ENCODE measurements around the gene RPL6.

RPL6 gene

GRCh38 chr12:112382866-112383265 lies 26.5 kb downstream of the RPL6 start:
- DNase-seq (ENCODE audit: low read depth): no peak
- no peak overlapping the region; the same call in 1 of the 2 replicates for H3K4me3 ChIP-seq (ENCODE audit: low read length)
- TF ChIP-seq CTCF (conservative IDR thresholded peaks at IDR 0.05; ENCODE audit: low read length): no peak

- DNase-seq (ENCODE audit: low read depth): peak; percentile 77
- no peak for TF ChIP-seq CTCF (conservative IDR thresholded peaks at IDR 0.05; ENCODE audit: low read length)
- H3K4me3 ChIP-seq (ENCODE audit: low read length): peak within 1 kb of the TSS; percentile 73
These were observed 27.3 kb downstream of the RPL6 start, which contains the start of gene HECTD4 for GRCh38 chr12:112381883-112382796. TSS of gene HECTD4 (minus strand) at chr12:112382431. CDS start at chr12:112382128, 303 bp downstream.

DNA sequence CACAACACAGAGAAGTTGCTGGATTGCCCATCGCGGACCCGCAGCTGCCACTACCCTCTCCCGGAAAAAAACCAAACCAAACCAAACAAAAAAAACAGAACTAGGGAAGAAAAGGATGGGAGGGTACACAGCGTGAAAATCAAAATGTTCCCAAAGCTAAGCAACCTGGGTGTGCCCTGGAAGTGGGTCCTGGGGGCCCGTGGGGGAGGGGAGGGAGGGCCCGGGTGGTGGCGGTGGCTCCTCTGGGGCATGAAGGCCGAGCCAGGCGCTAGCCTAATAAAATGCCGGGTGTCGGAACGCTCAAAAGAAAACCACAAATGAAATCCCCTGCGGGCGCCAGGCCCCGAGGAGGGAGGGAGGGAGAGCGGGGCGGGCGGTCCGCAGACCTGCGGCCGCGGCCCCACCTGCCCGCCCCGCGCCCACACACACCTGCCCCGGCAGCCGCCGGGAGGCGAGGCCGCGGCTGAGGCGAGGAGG lies 28.0 kb downstream of the RPL6 start:
- H3K4me3 ChIP-seq (ENCODE audit: low read length): peak overlapping the region; percentile 73
- TF ChIP-seq CTCF (conservative IDR thresholded peaks at IDR 0.05; ENCODE audit: low read length): no peak
- no peak for DNase-seq (ENCODE audit: low read depth)

GRCh38 chr12:112380663-112381405 lies 28.6 kb downstream of the RPL6 start:
- no peak for DNase-seq (ENCODE audit: low read depth)
- no peak for TF ChIP-seq CTCF (conservative IDR thresholded peaks at IDR 0.05; ENCODE audit: low read length)
- peak overlapping the region; percentile 73 for H3K4me3 ChIP-seq (ENCODE audit: low read length)

DNA sequence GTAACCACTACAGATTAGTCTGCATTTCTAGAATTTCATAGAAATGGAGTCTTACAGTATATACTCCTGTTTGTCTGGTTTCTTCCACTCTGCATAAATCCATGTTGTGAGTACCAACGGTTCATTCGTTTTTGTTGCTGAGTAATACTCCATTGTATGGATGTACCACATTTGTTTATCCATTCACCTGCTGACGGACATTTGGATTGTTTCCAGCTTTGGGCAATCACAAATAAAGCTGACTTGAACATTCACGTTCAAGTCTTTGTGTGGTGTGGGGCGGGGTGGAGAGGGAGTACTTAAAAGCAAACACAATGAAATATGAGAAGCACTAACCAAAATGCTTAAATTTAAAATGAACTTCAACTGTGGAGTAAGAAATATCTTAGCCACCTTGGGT lies 34.3 kb downstream of the RPL6 start:
- H3K4me3 ChIP-seq (ENCODE audit: low read length): no peak overlapping the region
- TF ChIP-seq CTCF (conservative IDR thresholded peaks at IDR 0.05; ENCODE audit: low read length): no peak
- no peak for DNase-seq (ENCODE audit: low read depth)

- no peak overlapping the region for H3K4me3 ChIP-seq (ENCODE audit: low read length)
- no peak for TF ChIP-seq CTCF (conservative IDR thresholded peaks at IDR 0.05; ENCODE audit: low read length)
- no peak for DNase-seq (ENCODE audit: low read depth)
These were observed 35.2 kb downstream of the RPL6 start for GRCh38 chr12:112374166-112374740.
